Keratinocyte (primary cell): ENCODE data around the gene HDLBP. TPM values are rescaled to one million over a fixed set of nuclear protein-coding genes. Genes with fewer than 3 reads are reported as not detected.

Source experiments
- DNase-seq: peaks from one replicate; pipeline ENCODE4 v3.0.0-alpha.2; 2011; ENCODE audit warnings: low read depth, missing footprints, low spot score
- FAIRE-seq: peaks from 2 replicates; lab custom pipeline; 2011; peaks lifted over from hg19 to GRCh38; lab: Jason Lieb, UNC
- H2AFZ ChIP-seq: 2 replicates; pipeline ENCODE4 v1.6.0; 2012; ENCODE audit warnings: low read length, control low read depth, inconsistent platforms; ENCODE audit not compliant: control insufficient read depth
- H3K27ac ChIP-seq: 2 replicates; pipeline ENCODE4 v1.5.1; 2011; ENCODE audit warnings: low read length; ENCODE audit not compliant: control insufficient read depth, insufficient read depth
- H3K27me3 ChIP-seq: 3 replicates; pipeline ENCODE4 v1.6.0; 2011; ENCODE audit warnings: low read length; ENCODE audit not compliant: control insufficient read depth, insufficient read depth; ENCODE audit errors: extremely low read depth
- H3K36me3 ChIP-seq, 2 experiments: 2 replicates in 1 of 2; 3 replicates in 1 of 2; pipeline ENCODE4 v1.5.1; 2011; ENCODE audit warnings: low read length in 2 of 2, mild to moderate bottlenecking in 1 of 2; ENCODE audit not compliant: control insufficient read depth in 2 of 2, insufficient read depth in 2 of 2; ENCODE audit errors: extremely low read depth in 1 of 2
- H3K4me1 ChIP-seq: 3 replicates; pipeline ENCODE4 v1.5.1; 2011; ENCODE audit warnings: low read length; ENCODE audit not compliant: control insufficient read depth, insufficient read depth; ENCODE audit errors: extremely low read depth
- H3K4me2 ChIP-seq: 3 replicates; pipeline ENCODE4 v1.6.0; 2011; ENCODE audit warnings: low read depth, low read length; ENCODE audit not compliant: control insufficient read depth, insufficient read depth; ENCODE audit errors: extremely low read depth
- H3K4me3 ChIP-seq, 3 experiments: fragments of 200-600 bp in 1 of 3; sonication (generic) in 1 of 3; 2 replicates in 2 of 3; 3 replicates in 1 of 3; pipeline ENCODE4 v1.5.1; 2011 to 2016; ENCODE audit warnings: low read length in 3 of 3, mild to moderate bottlenecking in 3 of 3, control low read depth in 2 of 3, inconsistent platforms in 1 of 3, low read depth in 1 of 3, mixed read lengths in 1 of 3, mixed run types in 1 of 3, moderate library complexity in 1 of 3; ENCODE audit not compliant: control insufficient read depth in 2 of 3, insufficient read depth in 2 of 3; ENCODE audit errors: extremely low read depth in 1 of 3
- H3K79me2 ChIP-seq: 2 replicates; pipeline ENCODE4 v1.6.0; 2012; ENCODE audit warnings: low read length; ENCODE audit not compliant: control insufficient read depth, insufficient read depth
- H3K9ac ChIP-seq: 3 replicates; pipeline ENCODE4 v1.6.0; 2011; ENCODE audit warnings: low read length; ENCODE audit not compliant: control insufficient read depth, insufficient read depth; ENCODE audit errors: extremely low read depth
- H3K9me1 ChIP-seq: 3 replicates; pipeline ENCODE4 v1.6.0; 2011; ENCODE audit warnings: low read length; ENCODE audit not compliant: control insufficient read depth, insufficient read depth; ENCODE audit errors: extremely low read depth
- H3K9me3 ChIP-seq: 2 replicates; pipeline ENCODE4 v1.5.1; 2012; ENCODE audit warnings: low read depth, low read length; ENCODE audit not compliant: control insufficient read depth
- H4K20me1 ChIP-seq: 3 replicates; pipeline ENCODE4 v1.6.0; 2011; ENCODE audit warnings: low read length; ENCODE audit not compliant: control insufficient read depth, insufficient read depth; ENCODE audit errors: extremely low read depth
- CTCF ChIP-seq, 3 experiments: IDR thresholded peaks in 1 of 3; conservative IDR thresholded peaks in 1 of 3; optimal IDR thresholded peaks in 1 of 3; 2 replicates in 2 of 3; 3 replicates in 1 of 3; pipeline versions ENCODE3 to v1.5.1; 2011; ENCODE audit warnings: low read length in 3 of 3, mild to moderate bottlenecking in 3 of 3, moderate library complexity in 2 of 3, control low read depth in 1 of 3, inconsistent platforms in 1 of 3; ENCODE audit not compliant: insufficient read depth in 2 of 3; ENCODE audit errors: extremely low read depth in 1 of 3
- EZH2 ChIP-seq: IDR thresholded peaks from one replicate; pipeline ENCODE4 v1.6.1; 2012; ENCODE audit warnings: inconsistent platforms, mild to moderate bottlenecking, low read length, moderate library complexity
- dilution Hi-C: fragments of 300-500 bp; cut with MboI; formaldehyde crosslinking; loops from one replicate; pipeline ENCODE4 v1.7.0; 2020; ENCODE audit warnings: low sequenced_read_pairs; ENCODE audit not compliant: extremely low pct_ligation_motif_present
- polyA plus RNA-seq, 5 experiments: library from polyadenylated mRNA; depleted of rRNA in 3 of 5; stranded (reverse) in 3 of 5; stranded (forward) in 1 of 5; unstranded in 1 of 5; fragments of >200 nt; gene quantifications; 1 replicate in 1 of 5; 2 replicates in 3 of 5; 3 replicates in 1 of 5; pipeline versions ENCODE4 v1.2.1 to v1.2.3, GENCODE V29; 2011 to 2012; ENCODE audit warnings: missing spikeins in 2 of 5, low read depth in 1 of 5, low replicate concordance in 1 of 5

The HDLBP gene
- polyA plus RNA-seq, 1 donor (not counting 4 experiments of a cell fraction or from before 2014, with no cell fraction given), result 289 TPM

DNA sequence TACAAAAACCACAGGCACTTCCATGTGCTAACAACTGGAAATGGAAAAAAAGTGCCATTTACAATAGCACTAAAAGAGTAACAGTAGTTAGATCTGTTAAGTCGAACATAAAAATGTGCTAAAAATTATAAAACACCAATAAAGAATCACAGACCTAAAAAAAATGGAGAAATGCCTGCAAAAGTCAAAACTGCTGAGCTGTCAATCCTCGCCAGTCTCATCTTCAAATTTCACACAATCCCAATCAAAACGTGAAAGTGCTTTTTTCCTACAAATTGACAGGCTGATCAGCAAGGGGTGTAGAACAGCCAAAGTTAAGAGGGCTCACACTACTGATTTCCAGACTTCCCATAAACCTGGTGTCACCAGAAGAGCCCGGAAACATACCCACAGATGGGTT is 73.8 kb downstream of the HDLBP start:
- H3K36me3 ChIP-seq, result peaks cover 46 to 59% of the 10 kb centered on the region in 2 experiments
- FAIRE-seq, result no peak
- H3K4me3 ChIP-seq, result no peak overlapping the region
- dilution Hi-C loops, result no loop called here
- no peaks in the 10 kb centered on the region for H4K20me1 ChIP-seq
- H3K27ac ChIP-seq, result no peak overlapping the region
- no peaks in the 10 kb centered on the region for H3K27me3 ChIP-seq
- no peak overlapping the region for H3K9ac ChIP-seq
- no peak overlapping the region for H3K4me2 ChIP-seq
- H3K4me1 ChIP-seq, result no peaks in the 10 kb centered on the region
- peaks cover 12% of the 10 kb centered on the region for H3K79me2 ChIP-seq
- H3K9me1 ChIP-seq, result no peaks in the 10 kb centered on the region
- DNase-seq, result no peak
- no peak overlapping the region for H2AFZ ChIP-seq
- TF ChIP-seq CTCF (optimal IDR thresholded peaks at IDR 0.05 in 1 of 3, IDR thresholded peaks at IDR 0.05 in 1 of 3, conservative IDR thresholded peaks at IDR 0.05 in 1 of 3; ENCODE audit: extremely low read depth in 1 of 3, insufficient read depth in 2 of 3, low read length in 3 of 3) (no peak), EZH2 (no peak)
- no peaks in the 10 kb centered on the region for H3K9me3 ChIP-seq

GRCh38 chr2:241240320-241241004 is 75.0 kb downstream of the HDLBP start:
- DNase-seq, result no peak
- Histone ChIP-seq H4K20me1 (peaks cover 4% of the 10 kb centered on the region), H3K36me3 (peaks cover 54 to 67% of the 10 kb centered on the region in 2 experiments)

More at GRCh38 chr2:241240320-241241004, 75.0 kb downstream of the HDLBP start:
- no peak overlapping the region for H3K4me3 ChIP-seq
- no peaks in the 10 kb centered on the region for H3K27me3 ChIP-seq
- peaks cover 12% of the 10 kb centered on the region for H3K79me2 ChIP-seq
- H3K9me1 ChIP-seq, result no peaks in the 10 kb centered on the region
- TF ChIP-seq CTCF (optimal IDR thresholded peaks at IDR 0.05 in 1 of 3, IDR thresholded peaks at IDR 0.05 in 1 of 3, conservative IDR thresholded peaks at IDR 0.05 in 1 of 3; ENCODE audit: extremely low read depth in 1 of 3, insufficient read depth in 2 of 3, low read length in 3 of 3) (no peak), EZH2 (no peak)
- dilution Hi-C loops, result no loop called here
- no peaks in the 10 kb centered on the region for H3K4me1 ChIP-seq
- FAIRE-seq, result no peak
- no peak overlapping the region for H3K27ac ChIP-seq
- H3K9ac ChIP-seq, result no peak overlapping the region
- H2AFZ ChIP-seq, result no peak overlapping the region
- no peaks in the 10 kb centered on the region for H3K9me3 ChIP-seq
- H3K4me2 ChIP-seq, result no peak overlapping the region
